HAP-1 (cell line): ENCODE results near the gene MTX1.

ENCODE experiments used
- DNase-seq, 2 experiments: peaks; one replicate each; pipeline ENCODE4 v3.0.0-alpha.2; 2016 to 2020; ENCODE audit warnings: low spot score in 2 of 2
- H3K27me3 ChIP-seq: fragments of 250-450 bp; sonication (Bioruptor Pico); 2 replicates; pipeline ENCODE4 v1.5.1; 2020; ENCODE audit warnings: low read depth, mild to moderate bottlenecking, moderate library complexity
- H3K36me3 ChIP-seq: fragments of 250-450 bp; sonication (Bioruptor Pico); replicated peaks from 2 replicates; pipeline ENCODE4 v1.5.1; 2020; ENCODE audit warnings: mild to moderate bottlenecking
- H3K4me1 ChIP-seq: fragments of 250-450 bp; sonication (Bioruptor Pico); 2 replicates; pipeline ENCODE4 v1.5.1; 2020; ENCODE audit warnings: mild to moderate bottlenecking
- H3K4me3 ChIP-seq: fragments of 250-450 bp; sonication (Bioruptor Pico); 2 replicates; pipeline ENCODE4 v1.5.1; 2020; ENCODE audit warnings: mild to moderate bottlenecking, moderate library complexity
- H3K9me3 ChIP-seq: fragments of 250-450 bp; sonication (Bioruptor Pico); 2 replicates; pipeline ENCODE4 v1.5.1; 2020; ENCODE audit warnings: mild to moderate bottlenecking, moderate library complexity
- in situ Hi-C: fragments of 300-500 bp; cut with MboI; formaldehyde crosslinking; loops from 3 replicates; pipeline ENCODE4 v1.14.3; 2020; ENCODE audit warnings: low sequenced_read_pairs, inconsistent platforms, mixed read lengths

Gene MTX1

GRCh38 chr1:155170101-155170785 is 38.3 kb upstream of the MTX1 start:
- Histone ChIP-seq H3K9me3 (no peaks in the 10 kb centered on the region), H3K4me1 (no peaks in the 10 kb centered on the region; the same call in 1 of the 2 replicates), H3K27me3 (no peaks in the 10 kb centered on the region), H3K36me3 (peaks cover 12% of the 10 kb centered on the region), H3K4me3 (no peak overlapping the region)
- in situ Hi-C loops = no loop called here
- DNase-seq = no peak

- Histone ChIP-seq H3K27me3 (no peaks in the 10 kb centered on the region), H3K9me3 (no peaks in the 10 kb centered on the region), H3K4me1 (no peaks in the 10 kb centered on the region; the same call in 1 of the 2 replicates), H3K36me3 (peaks cover 12% of the 10 kb centered on the region), H3K4me3 (no peak overlapping the region)
- in situ Hi-C loops = no loop called here
- DNase-seq = no peak
Observed at GRCh38 chr1:155170806-155171205, 37.7 kb upstream of the MTX1 start.

- H3K9me3 ChIP-seq = no peaks in the 10 kb centered on the region
- no peaks in the 10 kb centered on the region; the same call in 1 of the 2 replicates for H3K4me1 ChIP-seq
- no peaks in the 10 kb centered on the region for H3K27me3 ChIP-seq
- in situ Hi-C loops = no loop called here
- DNase-seq = no peak
- H3K4me3 ChIP-seq = peak overlapping the region; percentile 71
- H3K36me3 ChIP-seq = peaks cover 12% of the 10 kb centered on the region
Observed at GRCh38 chr1:155171836-155172731, 36.4 kb upstream of the MTX1 start.

GRCh38 chr1:155172732-155173477 is 35.6 kb upstream of the MTX1 start, which contains the start of gene KRTCAP2:
TSS of gene KRTCAP2 (minus strand) at chr1:155173304. CDS start at chr1:155173224, 80 bp downstream.
- DNase-seq = peak; percentile 95 to 96
- H3K36me3 ChIP-seq = peaks cover 12% of the 10 kb centered on the region
- H3K4me1 ChIP-seq = no peaks in the 10 kb centered on the region; the same call in 1 of the 2 replicates
- no peaks in the 10 kb centered on the region for H3K27me3 ChIP-seq
- in situ Hi-C loops = no loop called here
- H3K9me3 ChIP-seq = no peaks in the 10 kb centered on the region
- peak within 1 kb of the TSS; percentile 71 for H3K4me3 ChIP-seq

- in situ Hi-C loops = no loop called here
- H3K36me3 ChIP-seq = peaks cover 12% of the 10 kb centered on the region
Observed at GRCh38 chr1:155173478-155174323, 34.8 kb upstream of the MTX1 start, which contains the start of gene TRIM46. TSS of gene TRIM46 (plus strand) at chr1:155173849. CDS start at chr1:155173967, 118 bp downstream.

GRCh38 chr1:155174324-155175280 is 33.9 kb upstream of the MTX1 start:
- in situ Hi-C loops = no loop called here
- no peak overlapping the region for H3K4me3 ChIP-seq
- H3K4me1 ChIP-seq = no peaks in the 10 kb centered on the region; the same call in 1 of the 2 replicates
- H3K36me3 ChIP-seq = peaks cover 8% of the 10 kb centered on the region
- H3K27me3 ChIP-seq = no peaks in the 10 kb centered on the region
- no peak for DNase-seq
- no peaks in the 10 kb centered on the region for H3K9me3 ChIP-seq

More at GRCh38 chr1:155173478-155174323, 34.8 kb upstream of the MTX1 start, which contains the start of gene TRIM46:
- H3K9me3 ChIP-seq = no peaks in the 10 kb centered on the region
- H3K4me1 ChIP-seq = no peaks in the 10 kb centered on the region; the same call in 1 of the 2 replicates
- no peaks in the 10 kb centered on the region for H3K27me3 ChIP-seq
- no peak for DNase-seq
- peak within 1 kb of the TSS; percentile 71 for H3K4me3 ChIP-seq

GRCh38 chr1:155175281-155175926 is 33.1 kb upstream of the MTX1 start:
- peak in 1 of 2 experiments; percentile 7 for DNase-seq
- in situ Hi-C loops = no loop called here
- Histone ChIP-seq H3K9me3 (no peaks in the 10 kb centered on the region), H3K36me3 (peaks cover 4% of the 10 kb centered on the region), H3K4me1 (no peaks in the 10 kb centered on the region; the same call in 1 of the 2 replicates), H3K4me3 (no peak overlapping the region), H3K27me3 (no peaks in the 10 kb centered on the region)

GRCh38 chr1:155175927-155176371 is 32.5 kb upstream of the MTX1 start:
- no peak overlapping the region for H3K4me3 ChIP-seq
- peak in 1 of 2 experiments; percentile 11 for DNase-seq
- in situ Hi-C loops = no loop called here

GRCh38 chr1:155176544-155177071 is 31.9 kb upstream of the MTX1 start:
- H3K4me1 ChIP-seq = no peaks in the 10 kb centered on the region; the same call in 1 of the 2 replicates
- in situ Hi-C loops = no loop called here
- peak; percentile 55 to 90 for DNase-seq
- H3K9me3 ChIP-seq = no peaks in the 10 kb centered on the region
- H3K36me3 ChIP-seq = no peaks in the 10 kb centered on the region
- no peaks in the 10 kb centered on the region for H3K27me3 ChIP-seq
- H3K4me3 ChIP-seq = no peak overlapping the region

More at GRCh38 chr1:155175927-155176371, 32.5 kb upstream of the MTX1 start:
- H3K27me3 ChIP-seq = no peaks in the 10 kb centered on the region
- H3K36me3 ChIP-seq = 0 out of 2 replicates have a peak, but pooled peaks cover 2% of the 10 kb centered on the region
- H3K9me3 ChIP-seq = no peaks in the 10 kb centered on the region
- H3K4me1 ChIP-seq = no peaks in the 10 kb centered on the region; the same call in 1 of the 2 replicates

- H3K4me3 ChIP-seq = no peak overlapping the region
- no peaks in the 10 kb centered on the region; the same call in 1 of the 2 replicates for H3K4me1 ChIP-seq
Observed at GRCh38 chr1:155177192-155177917, 31.1 kb upstream of the MTX1 start.

More at GRCh38 chr1:155177192-155177917, 31.1 kb upstream of the MTX1 start:
- DNase-seq = peak in 1 of 2 experiments; percentile 5
- in situ Hi-C loops = no loop called here
- no peaks in the 10 kb centered on the region for H3K36me3 ChIP-seq
- H3K9me3 ChIP-seq = no peaks in the 10 kb centered on the region
- no peaks in the 10 kb centered on the region for H3K27me3 ChIP-seq
